Measurements from ENCODE around the gene SNX3. TPM values are rescaled to one million over a fixed set of nuclear protein-coding genes. Genes with fewer than 3 reads are reported as not detected.

The SNX3 gene
- total and polyA plus RNA-seq, 12 donors = 108 to 269 (median 235) TPM

GRCh38 chr6:108209738-108210137 is 51.1 kb downstream of the SNX3 start:
- ATAC-seq = no peak
- Histone ChIP-seq H3K36me3 (peaks cover 0 to 75% (median 8%) of the 10 kb centered on the region in 9 donors), H3K4me1 (peaks cover 0 to 22% (median 0%) of the 10 kb centered on the region in 9 donors), H3K27me3 (no peaks in the 10 kb centered on the region), H3K27ac (no peak overlapping the region), H3K4me3 (no peak overlapping the region), H3K9me3 (no peaks in the 10 kb centered on the region)
- DNase-seq = no peak
- WGBS, 2 donors = 97 to 98% methylated on average over 5 of the region's 5 CpGs
- TF ChIP-seq, protein P1, sequence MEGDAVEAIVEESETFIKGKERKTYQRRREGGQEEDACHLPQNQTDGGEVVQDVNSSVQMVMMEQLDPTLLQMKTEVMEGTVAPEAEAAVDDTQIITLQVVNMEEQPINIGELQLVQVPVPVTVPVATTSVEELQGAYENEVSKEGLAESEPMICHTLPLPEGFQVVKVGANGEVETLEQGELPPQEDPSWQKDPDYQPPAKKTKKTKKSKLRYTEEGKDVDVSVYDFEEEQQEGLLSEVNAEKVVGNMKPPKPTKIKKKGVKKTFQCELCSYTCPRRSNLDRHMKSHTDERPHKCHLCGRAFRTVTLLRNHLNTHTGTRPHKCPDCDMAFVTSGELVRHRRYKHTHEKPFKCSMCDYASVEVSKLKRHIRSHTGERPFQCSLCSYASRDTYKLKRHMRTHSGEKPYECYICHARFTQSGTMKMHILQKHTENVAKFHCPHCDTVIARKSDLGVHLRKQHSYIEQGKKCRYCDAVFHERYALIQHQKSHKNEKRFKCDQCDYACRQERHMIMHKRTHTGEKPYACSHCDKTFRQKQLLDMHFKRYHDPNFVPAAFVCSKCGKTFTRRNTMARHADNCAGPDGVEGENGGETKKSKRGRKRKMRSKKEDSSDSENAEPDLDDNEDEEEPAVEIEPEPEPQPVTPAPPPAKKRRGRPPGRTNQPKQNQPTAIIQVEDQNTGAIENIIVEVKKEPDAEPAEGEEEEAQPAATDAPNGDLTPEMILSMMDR (IDR thresholded peaks at IDR 0.05) = no peak
- intact Hi-C loops (cut with DNase I) = no loop called here

GRCh38 chr6:108207013-108207412 is 53.8 kb downstream of the SNX3 start:
- H3K4me3 ChIP-seq = no peak overlapping the region
- 91 to 93% methylated on average over 4 of the region's 4 CpGs for WGBS, 2 donors
- H3K27me3 ChIP-seq = no peaks in the 10 kb centered on the region
- no peaks in the 10 kb centered on the region for H3K9me3 ChIP-seq
- TF ChIP-seq, protein P1 (IDR thresholded peaks at IDR 0.05) = no peak
- H3K4me1 ChIP-seq = peaks cover 0 to 22% (median 0%) of the 10 kb centered on the region in 9 donors
- ATAC-seq = no peak
- peaks cover 0 to 64% (median 8%) of the 10 kb centered on the region in 9 donors for H3K36me3 ChIP-seq
- intact Hi-C loops (cut with DNase I) = no loop called here
- no peak for DNase-seq
- no peak overlapping the region for H3K27ac ChIP-seq

GRCh38 chr6:108203189-108204112 is 57.4 kb downstream of the SNX3 start:
- intact Hi-C loops (cut with DNase I) = no loop called here
- Histone ChIP-seq H3K4me1 (no peaks in the 10 kb centered on the region), H3K27ac (no peak overlapping the region), H3K4me3 (no peak overlapping the region), H3K9me3 (no peaks in the 10 kb centered on the region), H3K36me3 (peaks cover 0 to 50% (median 0%) of the 10 kb centered on the region in 9 donors), H3K27me3 (no peaks in the 10 kb centered on the region)
- TF ChIP-seq, protein P1 (IDR thresholded peaks at IDR 0.05) = no peak
- ATAC-seq (no peak), DNase-seq (no peak)
- WGBS, 2 donors = 81 to 82% methylated on average over 14 of the region's 14 CpGs

DNA sequence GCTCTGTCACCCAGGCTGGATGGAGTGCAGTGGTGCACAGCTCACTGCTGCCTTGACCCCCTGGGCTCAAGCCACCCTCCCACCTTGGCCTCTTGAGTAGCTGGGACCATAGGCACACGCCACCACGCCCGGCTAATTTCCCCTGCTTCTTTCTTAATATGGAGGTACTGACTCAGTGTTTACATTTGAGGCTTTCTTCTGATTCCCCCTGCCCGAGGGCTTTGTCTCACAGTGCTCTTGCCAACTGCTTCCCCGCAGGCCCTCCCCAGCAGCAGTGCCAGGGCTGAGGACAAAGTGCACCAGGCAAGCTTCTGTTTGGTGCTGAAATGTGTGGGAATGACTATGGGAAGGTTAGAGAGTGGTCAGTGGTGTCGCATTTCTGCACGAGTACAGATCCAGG is 60.2 kb downstream of the SNX3 start:
- intact Hi-C loops (cut with DNase I) = no loop called here
- TF ChIP-seq, protein P1 (IDR thresholded peaks at IDR 0.05) = no peak

More for the DNA sequence above, 60.2 kb downstream of the SNX3 start:
- no peak for ATAC-seq
- H3K27me3 ChIP-seq = no peaks in the 10 kb centered on the region
- peaks cover 0 to 26% (median 0%) of the 10 kb centered on the region in 9 donors for H3K36me3 ChIP-seq
- no peaks in the 10 kb centered on the region for H3K9me3 ChIP-seq
- H3K4me1 ChIP-seq = no peaks in the 10 kb centered on the region
- no peak overlapping the region for H3K27ac ChIP-seq
- no peak overlapping the region for H3K4me3 ChIP-seq
- WGBS, 2 donors = 89 to 91% methylated on average over 7 of the region's 7 CpGs
- DNase-seq = no peak

Data from heart right ventricle (tissue), 16 donors.